EH (cell line): ENCODE data around the gene SELENOF.
"Not testable (repeated sequence)": the region's sequence is repeated elsewhere in the genome, so short reads cannot be mapped to it uniquely, and the experiment has no call there.

ENCODE experiments used
- DNase-seq: peaks from one replicate; pipeline ENCODE4 v3.0.0-alpha.2; 2015; ENCODE audit warnings: low read depth

Gene SELENOF

DNA sequence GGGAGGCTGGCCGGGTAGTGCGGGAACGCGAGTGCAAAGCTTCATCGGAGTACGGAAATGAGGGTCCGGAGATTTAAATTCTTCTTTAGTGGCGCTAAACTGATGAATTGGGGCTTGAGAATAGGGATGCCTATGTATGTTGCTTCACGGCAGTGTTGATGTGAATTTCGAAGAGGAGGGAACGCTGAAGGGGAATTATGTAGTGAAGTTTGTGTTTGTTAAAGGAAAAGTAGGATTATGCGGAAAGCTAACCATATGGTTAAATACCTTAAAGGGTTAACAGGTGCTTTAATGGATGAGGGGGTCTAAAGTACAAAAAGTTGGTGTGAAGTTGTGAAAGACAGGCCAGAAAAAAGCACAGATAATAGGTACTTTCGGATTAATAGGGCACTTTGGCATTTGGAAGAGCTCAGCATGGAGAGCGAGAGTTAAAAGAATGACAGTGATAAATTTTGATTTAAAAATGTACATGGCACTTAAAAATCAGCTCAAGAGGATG lies 1.9 kb upstream of the SELENOF start:
- no peak for DNase-seq

DNA sequence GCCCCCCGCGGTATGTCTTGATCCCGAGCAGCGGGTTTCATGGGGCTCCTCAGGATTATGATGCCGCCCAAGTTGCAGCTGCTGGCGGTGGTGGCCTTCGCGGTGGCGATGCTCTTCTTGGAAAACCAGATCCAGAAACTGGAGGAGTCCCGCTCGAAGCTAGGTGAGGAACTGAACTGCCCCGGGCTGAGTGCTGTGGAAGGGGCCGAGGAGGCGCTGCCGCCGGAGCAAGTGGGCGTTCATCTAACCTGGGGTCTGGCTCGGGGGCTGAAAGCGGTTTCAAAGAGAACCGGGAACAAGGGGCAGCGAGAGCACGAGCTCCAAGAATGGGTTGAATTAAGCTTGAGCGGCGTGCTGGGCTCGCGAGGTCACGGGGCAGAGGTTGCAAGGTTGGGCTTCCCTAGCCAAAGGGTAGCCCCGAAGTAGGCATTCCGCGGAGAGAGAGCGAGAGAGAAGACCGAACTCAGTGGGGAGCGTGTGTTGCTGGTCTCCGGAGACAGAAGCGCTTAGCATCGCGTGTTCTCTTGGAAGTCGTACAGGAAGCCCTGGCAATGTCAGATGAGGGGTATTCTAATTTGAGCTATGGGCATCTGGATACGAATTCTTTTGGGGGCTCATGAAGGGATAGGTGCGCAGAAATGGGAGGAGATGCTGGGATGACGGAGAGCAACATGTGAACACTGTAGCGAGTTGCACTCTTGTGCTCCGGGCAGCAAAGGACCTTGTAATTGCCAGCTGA lies 1.2 kb upstream of the SELENOF start:
- DNase-seq, result peak; percentile 62

DNA sequence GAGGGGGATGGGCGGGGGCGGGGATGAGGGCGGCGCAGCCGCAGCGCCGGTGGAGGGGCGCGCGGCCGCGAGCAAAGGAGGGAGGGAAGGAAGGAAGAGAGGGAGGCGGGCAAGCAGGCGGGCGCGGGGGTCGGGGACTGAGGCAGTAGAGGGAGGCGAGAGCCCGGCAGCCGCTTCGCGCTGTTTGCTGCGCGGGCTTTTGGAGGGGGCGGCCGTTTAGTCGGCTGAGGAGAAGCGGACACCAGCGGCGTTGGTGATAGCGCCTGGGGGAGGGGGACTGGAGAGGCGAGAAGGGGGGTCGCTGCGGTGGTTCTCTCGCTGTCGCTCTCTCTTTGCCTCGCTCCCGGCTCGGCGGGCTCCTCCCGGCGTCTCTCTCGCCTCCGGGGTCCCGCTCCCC lies 673 bp upstream of the SELENOF start, which contains the start of gene HS2ST1:
TSS of gene HS2ST1 (plus strand) at position 35 of the 397 bp plus-strand sequence.
- DNase-seq, result no peak

DNA sequence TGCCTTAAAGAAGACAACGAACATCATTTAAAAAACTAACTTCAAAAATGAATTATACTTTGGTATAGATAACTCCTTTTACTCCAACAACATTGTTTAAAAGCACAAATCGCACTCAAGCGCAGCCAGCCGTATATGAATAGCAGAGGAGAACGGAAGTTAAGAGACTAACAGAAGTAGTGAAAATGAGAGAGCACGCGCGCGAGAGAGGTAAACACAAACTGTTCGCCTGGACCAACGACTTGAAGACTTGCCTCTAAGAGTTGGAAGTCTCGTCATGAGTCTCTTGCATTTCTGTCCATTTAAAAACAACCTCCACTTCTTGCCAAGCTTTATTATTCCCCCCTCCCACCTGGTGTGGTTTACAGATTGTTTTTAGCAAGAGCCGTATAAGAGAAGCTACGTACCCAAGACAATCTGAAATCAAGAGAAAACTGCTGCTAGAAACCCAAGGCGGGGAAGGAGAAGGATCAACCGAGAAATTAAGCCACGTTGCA lies 479 bp downstream of the SELENOF start:
- peak; percentile 61 for DNase-seq

DNA sequence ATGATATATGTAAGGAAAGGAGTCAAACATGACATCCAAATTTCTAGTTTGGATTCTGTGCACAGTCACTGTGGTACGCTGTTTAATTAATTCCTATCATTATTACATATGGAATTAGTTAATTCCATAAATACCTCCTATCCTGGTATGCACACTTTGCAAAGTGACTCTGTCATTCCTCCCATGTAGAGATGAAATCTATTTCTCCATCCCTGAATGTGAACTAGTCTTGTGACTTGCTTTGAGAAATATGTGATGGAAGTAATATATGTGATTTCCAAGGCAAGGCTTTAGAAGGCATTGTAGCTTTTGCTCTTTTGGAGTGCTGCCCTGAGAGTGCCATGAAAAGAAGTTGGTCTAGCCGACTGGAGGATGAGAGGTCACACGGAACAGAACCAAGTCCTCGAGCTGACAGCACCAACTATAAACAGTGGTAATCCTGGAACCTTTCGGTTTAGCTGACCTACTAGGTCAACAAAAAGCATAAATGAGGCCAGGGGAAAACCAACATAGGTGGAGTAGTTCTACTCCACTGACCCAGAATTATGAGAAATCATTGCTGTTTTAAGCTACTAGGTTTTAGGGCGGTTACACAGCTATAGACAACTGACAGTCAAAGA lies 1.5 kb downstream of the SELENOF start:
- peak; percentile 50 for DNase-seq

DNA sequence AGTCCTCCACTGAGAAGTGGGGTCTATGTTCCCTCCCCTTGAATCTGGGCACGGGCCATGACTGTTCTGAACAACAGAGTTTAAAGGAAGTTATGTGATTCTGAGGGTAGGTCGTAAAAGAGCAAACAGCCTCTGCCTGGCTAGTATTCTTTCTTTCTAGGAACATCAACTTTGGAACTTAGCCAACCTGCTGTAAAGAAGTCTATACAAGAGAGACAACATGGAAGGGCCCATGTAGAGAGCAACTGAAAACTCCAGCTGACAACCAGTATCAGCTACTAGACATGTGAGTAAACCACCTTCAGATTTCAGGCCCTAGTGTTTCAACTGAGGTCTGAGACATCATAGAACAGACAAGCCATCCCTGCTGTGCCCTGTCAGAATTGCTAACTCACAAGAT lies 7.5 kb downstream of the SELENOF start:
- DNase-seq, result peak; percentile 18

DNA sequence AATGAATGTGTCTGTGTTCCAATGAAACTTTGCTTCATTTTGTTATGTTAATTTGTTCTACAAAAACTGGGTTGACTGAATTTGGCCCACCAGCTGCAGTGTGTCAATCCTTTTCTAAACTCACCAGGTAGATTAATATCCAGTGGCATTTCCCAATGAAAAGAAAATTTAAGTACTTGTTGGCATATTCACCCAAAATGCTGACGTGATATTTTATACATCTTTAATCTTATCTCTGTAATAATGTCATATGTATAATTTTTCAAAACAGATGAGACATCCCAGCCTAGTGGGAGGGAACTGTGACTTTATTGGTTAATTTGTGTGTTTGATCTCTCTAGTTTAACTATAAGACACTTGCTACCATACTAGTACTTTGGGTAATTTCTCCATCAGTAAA lies 8.1 kb downstream of the SELENOF start:
- no peak for DNase-seq

DNA sequence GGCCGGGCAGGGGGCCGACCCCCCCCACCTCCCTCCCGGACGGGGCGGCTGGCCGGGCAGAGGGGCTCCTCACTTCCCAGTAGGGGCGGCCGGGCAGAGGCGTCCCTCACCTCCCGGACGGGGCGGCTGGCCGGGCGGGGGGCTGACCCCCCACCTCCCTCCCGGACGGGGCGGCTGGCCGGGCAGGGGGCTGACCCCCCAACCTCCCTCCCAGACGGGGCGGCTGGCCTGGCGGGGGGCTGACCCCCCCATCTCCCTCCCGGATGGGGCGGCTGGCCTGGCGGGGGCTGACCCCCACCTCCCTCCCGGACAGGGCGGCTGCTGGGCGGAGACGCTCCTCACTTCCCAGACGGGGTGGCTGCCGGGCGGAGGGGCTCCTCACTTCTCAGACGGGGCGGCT lies 14.5 kb downstream of the SELENOF start:
- not testable (repeated sequence) for DNase-seq

DNA sequence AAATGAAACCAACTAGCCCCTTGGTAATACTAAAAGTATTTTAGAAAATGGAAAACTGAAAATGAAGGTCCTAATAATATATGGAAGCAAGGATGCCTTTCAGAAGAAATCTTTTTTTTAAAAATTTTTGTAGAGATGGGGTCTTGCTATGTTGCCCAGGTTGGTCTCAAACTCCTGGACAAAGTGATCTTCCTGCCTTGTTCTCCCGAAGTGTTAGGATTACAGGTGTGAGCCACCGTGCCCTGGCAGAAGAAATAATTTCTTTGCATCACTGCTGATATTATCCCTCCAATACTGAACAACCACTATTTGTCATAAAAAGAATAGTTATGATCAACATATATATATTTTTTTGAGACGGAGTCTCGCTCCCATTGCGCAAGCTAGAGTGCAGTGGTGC lies 25.6 kb downstream of the SELENOF start:
- DNase-seq, result no peak

DNA sequence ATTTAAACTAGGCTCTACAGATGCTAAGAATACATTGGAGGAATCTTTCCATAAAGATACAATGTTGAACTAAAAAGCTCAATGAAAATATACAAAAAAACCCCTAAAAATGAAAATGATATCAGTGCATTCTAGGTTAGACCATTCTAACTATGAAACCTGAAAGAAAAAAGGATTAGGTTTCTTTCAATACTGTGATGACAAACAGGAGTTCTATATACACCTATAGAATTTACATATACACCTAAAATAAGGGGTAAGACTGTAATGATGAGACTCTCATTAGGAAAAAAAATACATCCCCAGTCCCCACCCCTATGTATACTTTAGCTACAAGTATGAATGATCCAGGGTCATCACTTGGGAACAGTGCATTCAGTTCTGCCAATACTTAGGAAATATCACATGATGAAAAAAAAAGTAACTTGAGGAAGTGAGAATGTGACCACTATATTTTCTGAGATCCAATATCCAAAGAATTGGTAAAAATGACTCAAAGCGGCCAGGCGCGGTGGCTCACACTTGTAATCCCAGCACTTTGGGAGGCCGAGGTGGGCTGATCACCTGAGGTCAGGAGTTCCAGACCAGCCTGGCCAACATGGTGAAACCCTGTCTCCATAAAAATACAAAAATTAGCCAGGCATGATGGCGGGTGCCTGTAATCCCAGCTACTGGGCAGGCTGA lies 26.3 kb downstream of the SELENOF start:
- DNase-seq, result no peak

DNA sequence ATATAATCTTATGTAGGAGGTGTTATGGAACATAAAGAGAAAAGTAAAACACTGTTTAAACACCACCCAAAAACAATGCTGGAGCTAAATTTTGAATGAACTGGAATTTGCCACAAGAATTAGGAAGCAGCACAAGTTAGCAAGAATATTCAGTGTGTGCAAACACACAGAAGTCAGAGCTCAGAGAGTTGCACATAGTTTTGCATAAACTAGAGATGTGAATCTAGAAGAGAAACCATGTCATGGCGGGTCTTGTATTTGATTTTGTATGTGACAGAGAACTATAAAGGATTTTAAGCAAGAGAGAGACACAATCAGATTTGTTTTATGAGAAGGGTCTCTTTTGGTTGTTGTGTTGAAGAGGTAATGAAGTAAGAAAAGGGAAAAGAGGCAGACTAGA lies 38.2 kb downstream of the SELENOF start:
- DNase-seq, result no peak

DNA sequence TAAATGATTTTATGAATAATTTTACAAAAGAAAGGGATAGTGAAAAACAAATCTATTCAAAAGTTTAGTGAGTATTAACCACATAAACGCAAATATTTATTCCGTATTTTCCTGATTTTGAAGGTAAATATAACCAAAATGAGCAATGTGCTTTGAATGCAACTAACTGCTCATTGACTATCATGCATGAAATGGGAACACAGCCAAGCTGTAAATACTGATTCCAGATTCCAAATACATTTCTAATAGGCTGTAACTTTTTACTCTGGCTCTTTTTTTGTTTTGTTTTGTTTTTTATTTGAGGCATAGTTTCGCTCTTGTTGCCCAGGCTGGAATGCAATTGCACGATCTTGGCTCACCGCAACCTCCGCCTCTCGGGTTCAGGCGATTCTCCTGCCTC lies 41.8 kb downstream of the SELENOF start:
- DNase-seq, result peak; percentile 68

DNA sequence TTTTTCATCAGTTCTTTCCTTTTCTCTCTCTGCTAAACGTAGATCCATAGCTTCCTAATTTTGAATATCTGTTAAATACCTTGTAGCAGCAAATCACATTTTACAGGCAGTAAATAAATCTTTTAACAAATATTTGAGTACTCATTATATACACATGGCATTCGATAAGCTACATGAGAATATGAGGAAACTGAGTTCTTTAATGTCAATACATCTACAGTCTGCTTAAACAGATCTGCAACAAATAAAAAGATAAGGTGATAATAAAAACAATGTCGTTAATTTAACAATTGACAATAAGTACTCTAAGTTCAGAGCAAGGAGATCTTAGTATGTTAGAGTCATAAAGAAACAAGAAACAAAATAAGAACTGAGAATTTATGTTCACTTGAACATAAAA lies 42.9 kb downstream of the SELENOF start:
- no peak for DNase-seq

DNA sequence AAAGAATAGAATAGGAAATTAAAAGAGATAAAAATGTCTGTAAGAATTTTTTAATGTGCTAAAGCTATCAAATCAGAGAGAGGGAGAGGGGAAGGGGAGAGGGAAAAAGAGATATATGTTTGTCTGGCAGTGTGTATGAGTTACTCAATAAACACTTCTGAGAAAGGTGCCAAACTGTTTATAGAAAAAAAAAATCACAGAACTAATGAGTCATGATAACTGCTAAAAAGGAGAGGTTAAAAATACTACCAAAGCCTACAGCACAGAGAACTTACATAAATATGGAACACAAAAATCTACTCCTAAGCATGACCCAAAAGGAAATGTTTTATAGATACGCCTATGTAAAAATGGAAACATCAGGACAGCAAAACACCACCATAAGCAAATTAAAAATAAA lies 45.4 kb downstream of the SELENOF start:
- peak; percentile 9 for DNase-seq

DNA sequence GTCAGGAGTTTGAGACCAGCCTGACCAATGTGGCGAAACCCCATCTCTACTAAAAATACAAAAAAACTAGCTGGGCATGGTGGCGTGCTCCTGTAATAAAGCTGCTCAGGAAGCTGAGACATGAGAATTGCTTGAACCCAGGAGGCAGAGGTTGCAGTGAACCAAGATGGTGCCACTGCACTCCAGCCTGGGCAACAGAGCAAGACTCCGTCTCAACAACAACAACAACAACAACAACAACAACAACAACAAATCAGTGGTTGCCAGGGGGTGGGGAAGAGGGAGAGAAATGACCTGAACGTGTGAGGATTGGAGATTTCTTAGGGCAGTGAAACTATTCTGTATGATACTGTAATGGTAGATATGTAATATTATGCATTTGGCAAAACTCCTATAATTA lies 46.6 kb downstream of the SELENOF start:
- not testable (repeated sequence) for DNase-seq

DNA sequence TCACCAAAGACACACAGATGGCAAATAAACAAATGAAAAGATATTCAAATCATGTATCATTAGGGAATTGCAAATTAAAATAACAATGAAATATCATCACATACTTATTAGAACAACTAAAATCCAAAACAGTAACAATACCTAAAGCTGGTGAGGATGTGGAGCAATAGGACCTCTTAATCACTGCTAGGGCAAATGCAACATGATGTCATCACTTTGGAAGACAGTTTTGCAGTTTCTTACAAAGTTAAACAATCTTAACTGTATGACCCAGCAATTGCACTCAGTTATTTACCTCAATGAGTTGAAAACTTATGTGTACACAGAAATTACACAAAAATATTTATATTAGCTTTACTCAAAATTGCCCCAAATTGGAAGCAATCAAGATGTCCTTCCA lies 47.3 kb downstream of the SELENOF start:
- DNase-seq, result peak; percentile 55

DNA sequence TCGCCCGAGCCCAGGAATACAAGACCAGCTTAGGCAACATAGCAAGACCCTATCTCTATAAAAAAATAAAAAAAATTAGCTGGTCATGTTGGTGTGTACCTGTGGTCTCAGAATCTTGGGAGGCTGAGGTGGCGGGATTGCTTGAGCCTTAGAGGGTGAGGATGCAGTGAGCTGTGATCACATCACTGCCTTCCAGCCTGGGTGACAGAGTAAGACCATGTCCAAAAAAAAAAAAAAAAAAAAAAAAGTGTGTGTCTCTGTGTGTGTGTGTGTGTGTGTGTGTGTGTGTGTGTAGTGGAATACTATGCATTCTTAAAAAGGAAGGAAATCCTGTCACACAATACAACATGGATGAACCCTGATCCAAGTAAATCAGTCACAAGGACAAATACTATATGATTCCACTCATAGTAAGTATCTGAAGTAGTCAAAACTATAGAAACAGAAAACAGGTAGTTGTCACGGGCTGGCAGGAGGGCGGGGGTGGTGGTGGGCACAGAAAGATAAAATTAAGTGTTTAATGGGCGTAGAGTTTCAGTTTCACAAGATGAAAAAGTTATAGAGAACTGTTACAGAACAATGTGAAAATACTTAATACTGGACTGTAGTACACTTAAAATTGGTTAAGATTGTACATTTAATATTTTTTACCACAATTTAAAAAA lies 47.8 kb downstream of the SELENOF start:
- DNase-seq, result no peak

DNA sequence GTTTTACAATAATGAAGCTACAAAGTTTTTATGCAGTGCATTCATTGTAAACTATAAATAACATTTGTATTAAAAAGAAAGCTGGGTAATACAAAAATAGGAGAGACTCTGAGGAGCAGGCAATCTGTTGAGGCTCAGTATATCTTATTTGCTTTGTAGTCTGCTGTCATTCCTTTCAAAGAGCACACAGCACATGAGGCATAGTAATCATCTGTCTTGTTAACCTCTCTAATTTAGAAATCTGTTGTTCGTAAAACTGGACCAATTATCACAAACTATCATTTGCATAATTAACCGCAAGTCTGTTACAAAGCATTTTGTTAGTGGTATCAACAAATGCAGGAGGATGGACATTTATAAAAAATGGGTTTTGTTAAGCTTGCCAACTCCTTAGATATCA lies 51.0 kb downstream of the SELENOF start:
- no peak for DNase-seq

DNA sequence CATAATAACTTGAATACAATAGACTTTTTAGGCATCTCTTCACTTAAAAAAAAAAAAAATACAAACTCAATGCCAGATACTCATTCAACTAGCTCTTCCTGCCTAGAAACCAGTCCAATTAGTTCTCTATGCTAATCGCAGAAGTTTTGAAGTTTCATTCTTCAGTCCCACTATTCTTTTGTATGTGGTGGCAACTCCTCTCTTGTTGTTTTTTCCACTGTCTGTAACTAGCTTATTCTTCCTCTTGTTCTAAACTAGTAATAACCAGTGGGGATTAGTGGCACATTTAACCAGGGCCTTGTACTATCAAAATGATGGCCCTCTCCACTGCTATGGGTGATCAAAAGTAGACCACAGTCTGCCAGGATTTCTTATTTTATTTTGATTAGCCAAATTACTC lies 52.5 kb downstream of the SELENOF start:
- DNase-seq, result no peak

DNA sequence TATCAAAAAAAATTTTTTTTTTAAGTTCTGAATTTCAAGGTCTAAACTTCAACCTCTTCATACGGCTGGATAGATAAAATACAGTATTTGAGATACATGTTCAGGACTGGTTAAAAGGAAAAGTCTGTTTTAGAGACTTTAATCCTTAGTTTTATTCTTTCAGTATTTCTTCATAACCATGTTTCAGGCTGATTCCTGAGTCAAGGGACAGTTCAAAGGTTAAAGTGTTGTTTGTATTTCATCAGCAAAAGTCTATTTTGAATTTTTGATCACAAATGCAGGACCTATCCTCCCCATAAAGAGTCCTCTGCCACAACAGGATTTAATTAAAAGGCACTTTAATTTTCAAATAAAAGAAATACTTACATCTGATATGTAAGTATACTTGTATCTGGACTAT lies 53.5 kb downstream of the SELENOF start:
- DNase-seq, result no peak

DNA sequence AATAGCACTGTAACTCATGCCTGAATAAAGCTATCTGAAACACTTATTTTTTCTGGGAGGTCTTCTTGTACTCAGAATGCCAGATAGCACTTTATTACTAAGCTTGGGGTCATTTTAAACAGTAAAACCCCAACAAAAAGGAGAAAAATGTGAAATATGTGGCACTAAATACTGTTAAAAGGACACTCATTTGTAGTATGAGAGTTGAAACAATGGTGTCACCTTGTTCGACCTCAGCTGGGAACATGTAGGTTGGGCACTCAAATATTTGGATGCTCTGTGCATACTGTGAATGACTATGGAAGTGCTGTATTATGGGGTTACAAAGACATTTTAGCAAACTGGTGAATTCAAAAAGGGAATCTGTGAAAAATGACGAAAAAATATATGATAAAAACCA lies 53.9 kb downstream of the SELENOF start:
- peak; percentile 6 for DNase-seq

DNA sequence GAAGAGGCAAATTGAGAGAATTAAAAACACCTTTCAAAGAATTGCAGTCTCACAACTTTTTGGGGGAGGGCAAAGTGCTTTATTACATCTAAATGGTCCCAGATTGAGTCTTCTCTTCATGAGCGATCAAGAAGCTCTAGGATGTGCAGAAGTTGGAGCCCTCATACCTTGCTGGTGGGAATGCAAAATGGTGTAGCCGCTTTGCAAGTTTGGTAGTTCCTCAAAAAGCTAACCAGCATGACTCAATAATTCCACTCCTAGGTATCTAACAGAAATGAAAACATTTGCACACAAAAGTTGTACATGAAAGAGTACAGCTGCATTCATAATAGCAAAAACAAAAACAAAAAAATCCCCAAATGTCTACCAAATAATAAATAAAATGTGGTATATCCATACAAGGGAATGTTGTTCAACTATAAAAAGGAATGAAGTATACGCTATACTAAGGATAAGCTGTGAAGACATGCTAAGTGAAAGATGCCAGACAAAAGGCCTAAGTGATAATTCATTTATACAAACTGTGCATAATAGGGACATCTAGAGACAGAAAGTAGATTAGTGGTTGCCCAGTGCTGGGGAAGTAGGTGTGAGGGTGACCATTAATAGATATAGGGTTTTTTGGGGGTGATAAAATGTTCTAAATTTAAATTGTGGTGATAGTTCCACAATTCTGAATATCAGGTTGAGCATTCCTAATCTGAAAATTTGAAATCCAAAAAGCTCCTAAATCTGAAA lies 55.2 kb downstream of the SELENOF start:
- DNase-seq, result no peak
